ENCODE measurements around the gene UBE2D1.

The UBE2D1 gene

DNA sequence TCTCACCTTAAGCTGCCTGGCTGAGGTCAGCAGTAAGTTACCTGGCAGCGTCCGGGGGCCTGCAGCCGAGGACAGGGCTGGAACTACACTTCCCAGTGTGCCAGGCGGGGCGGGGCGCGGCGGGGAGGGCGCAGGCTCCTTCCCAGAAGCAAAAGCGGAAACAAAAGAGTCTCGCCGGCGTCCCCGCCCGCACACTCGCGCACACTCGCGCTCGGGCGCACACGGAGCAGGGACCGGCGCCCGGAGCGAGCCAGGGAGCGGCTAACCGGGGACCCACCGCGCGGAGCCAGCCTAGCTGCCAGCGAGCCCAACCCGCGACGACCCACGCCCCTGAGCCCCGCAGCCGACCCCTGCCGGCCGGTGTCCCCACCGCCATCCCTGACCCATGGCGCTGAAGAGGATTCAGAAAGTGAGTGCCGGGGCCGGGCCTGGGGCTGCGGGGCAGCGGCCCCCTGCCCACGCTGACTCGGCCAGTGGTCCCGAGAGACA, at the start of gene UBE2D1:
Gene UBE2D1 (plus strand): TSS at position 190 of the 489 bp plus-strand sequence. CDS start 196 bp downstream, at position 386.
- TF ChIP-seq ZFP3 (CRISPR knock-in tag; IDR thresholded peaks at IDR 0.05): no peak
- no peak for TF ChIP-seq ISL1 (CRISPR knock-in tag; IDR thresholded peaks at IDR 0.05)
- TF ChIP-seq GLIS3 (CRISPR knock-in tag; IDR thresholded peaks at IDR 0.05): no peak
- no peak for TF ChIP-seq SNAI2 (CRISPR knock-in tag; IDR thresholded peaks at IDR 0.05)
- TF ChIP-seq ZC3H10 (CRISPR knock-in tag; IDR thresholded peaks at IDR 0.05): no peak
- no peak for TF ChIP-seq TOX (CRISPR knock-in tag; IDR thresholded peaks at IDR 0.05; ENCODE audit: borderline replicate concordance)
- no peak for TF ChIP-seq ESRRG (CRISPR knock-in tag; IDR thresholded peaks at IDR 0.05)
- no peak for TF ChIP-seq ZNF70 (CRISPR knock-in tag; IDR thresholded peaks at IDR 0.05)
- TF ChIP-seq, protein P1, sequence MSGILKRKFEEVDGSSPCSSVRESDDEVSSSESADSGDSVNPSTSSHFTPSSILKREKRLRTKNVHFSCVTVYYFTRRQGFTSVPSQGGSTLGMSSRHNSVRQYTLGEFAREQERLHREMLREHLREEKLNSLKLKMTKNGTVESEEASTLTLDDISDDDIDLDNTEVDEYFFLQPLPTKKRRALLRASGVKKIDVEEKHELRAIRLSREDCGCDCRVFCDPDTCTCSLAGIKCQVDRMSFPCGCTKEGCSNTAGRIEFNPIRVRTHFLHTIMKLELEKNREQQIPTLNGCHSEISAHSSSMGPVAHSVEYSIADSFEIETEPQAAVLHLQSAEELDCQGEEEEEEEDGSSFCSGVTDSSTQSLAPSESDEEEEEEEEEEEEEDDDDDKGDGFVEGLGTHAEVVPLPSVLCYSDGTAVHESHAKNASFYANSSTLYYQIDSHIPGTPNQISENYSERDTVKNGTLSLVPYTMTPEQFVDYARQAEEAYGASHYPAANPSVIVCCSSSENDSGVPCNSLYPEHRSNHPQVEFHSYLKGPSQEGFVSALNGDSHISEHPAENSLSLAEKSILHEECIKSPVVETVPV (CRISPR knock-in tag; IDR thresholded peaks at IDR 0.05): no peak
- TF ChIP-seq PPARA (CRISPR knock-in tag; IDR thresholded peaks at IDR 0.05; ENCODE audit: borderline replicate concordance): no peak
- TF ChIP-seq OSR1 (CRISPR knock-in tag; IDR thresholded peaks at IDR 0.05): no peak
- TF ChIP-seq, protein P2, sequence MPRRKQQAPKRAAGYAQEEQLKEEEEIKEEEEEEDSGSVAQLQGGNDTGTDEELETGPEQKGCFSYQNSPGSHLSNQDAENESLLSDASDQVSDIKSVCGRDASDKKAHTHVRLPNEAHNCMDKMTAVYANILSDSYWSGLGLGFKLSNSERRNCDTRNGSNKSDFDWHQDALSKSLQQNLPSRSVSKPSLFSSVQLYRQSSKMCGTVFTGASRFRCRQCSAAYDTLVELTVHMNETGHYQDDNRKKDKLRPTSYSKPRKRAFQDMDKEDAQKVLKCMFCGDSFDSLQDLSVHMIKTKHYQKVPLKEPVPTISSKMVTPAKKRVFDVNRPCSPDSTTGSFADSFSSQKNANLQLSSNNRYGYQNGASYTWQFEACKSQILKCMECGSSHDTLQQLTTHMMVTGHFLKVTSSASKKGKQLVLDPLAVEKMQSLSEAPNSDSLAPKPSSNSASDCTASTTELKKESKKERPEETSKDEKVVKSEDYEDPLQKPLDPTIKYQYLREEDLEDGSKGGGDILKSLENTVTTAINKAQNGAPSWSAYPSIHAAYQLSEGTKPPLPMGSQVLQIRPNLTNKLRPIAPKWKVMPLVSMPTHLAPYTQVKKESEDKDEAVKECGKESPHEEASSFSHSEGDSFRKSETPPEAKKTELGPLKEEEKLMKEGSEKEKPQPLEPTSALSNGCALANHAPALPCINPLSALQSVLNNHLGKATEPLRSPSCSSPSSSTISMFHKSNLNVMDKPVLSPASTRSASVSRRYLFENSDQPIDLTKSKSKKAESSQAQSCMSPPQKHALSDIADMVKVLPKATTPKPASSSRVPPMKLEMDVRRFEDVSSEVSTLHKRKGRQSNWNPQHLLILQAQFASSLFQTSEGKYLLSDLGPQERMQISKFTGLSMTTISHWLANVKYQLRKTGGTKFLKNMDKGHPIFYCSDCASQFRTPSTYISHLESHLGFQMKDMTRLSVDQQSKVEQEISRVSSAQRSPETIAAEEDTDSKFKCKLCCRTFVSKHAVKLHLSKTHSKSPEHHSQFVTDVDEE (CRISPR knock-in tag; IDR thresholded peaks at IDR 0.05): no peak
- no peak for TF ChIP-seq ZNF8 (CRISPR knock-in tag; IDR thresholded peaks at IDR 0.05)
- TF ChIP-seq, protein P3, sequence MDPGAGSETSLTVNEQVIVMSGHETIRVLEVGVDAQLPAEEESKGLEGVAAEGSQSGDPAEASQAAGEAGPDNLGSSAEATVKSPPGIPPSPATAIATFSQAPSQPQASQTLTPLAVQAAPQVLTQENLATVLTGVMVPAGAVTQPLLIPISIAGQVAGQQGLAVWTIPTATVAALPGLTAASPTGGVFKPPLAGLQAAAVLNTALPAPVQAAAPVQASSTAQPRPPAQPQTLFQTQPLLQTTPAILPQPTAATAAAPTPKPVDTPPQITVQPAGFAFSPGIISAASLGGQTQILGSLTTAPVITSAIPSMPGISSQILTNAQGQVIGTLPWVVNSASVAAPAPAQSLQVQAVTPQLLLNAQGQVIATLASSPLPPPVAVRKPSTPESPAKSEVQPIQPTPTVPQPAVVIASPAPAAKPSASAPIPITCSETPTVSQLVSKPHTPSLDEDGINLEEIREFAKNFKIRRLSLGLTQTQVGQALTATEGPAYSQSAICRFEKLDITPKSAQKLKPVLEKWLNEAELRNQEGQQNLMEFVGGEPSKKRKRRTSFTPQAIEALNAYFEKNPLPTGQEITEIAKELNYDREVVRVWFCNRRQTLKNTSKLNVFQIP (CRISPR knock-in tag; IDR thresholded peaks at IDR 0.05; ENCODE audit: borderline replicate concordance, low read depth): no peak
- TF ChIP-seq ZFP30 (CRISPR knock-in tag; IDR thresholded peaks at IDR 0.05): no peak
- peak; percentile 98 for ATAC-seq

DNA sequence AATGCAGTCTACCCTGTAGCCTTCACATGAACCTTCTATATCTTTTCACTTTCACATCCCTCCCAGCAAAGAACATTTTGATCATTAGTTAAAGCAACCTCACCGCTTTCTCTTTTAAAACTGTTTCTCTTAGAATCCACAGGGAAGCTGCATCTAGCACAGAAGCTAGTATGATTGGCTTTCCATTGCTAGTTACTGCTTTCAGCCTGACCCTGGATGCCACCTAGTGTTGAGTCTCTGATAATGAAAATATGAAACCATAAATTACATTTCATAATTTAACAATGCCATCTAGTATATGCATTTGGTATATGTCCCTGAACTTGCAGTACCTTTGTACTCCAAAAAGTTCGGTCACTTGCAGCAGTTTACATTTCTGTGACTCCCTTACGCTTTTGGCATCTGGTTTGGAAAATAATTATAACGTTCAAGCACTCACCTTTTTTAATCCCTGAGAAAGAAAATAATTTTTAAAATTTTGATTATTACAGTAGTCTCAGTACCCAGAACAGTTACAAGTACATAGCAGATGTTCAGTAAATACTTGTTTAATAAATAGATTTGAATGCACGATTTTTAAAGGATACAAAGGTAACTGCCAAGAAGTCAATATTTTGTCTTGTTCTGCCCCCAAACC, 43.1 kb upstream of the UBE2D1 start:
- no peak for TF ChIP-seq TOX (CRISPR knock-in tag; IDR thresholded peaks at IDR 0.05; ENCODE audit: borderline replicate concordance)
- no peak for TF ChIP-seq ARNTL (CRISPR knock-in tag; IDR thresholded peaks at IDR 0.05; ENCODE audit: borderline replicate concordance, low read depth)
- TF ChIP-seq BACH2 (CRISPR knock-in tag; IDR thresholded peaks at IDR 0.05; ENCODE audit: borderline replicate concordance): no peak
- no peak for TF ChIP-seq CSDC2 (CRISPR knock-in tag; IDR thresholded peaks at IDR 0.05)
- no peak for TF ChIP-seq ZFP3 (CRISPR knock-in tag; IDR thresholded peaks at IDR 0.05)
- TF ChIP-seq, protein P2 (CRISPR knock-in tag; IDR thresholded peaks at IDR 0.05): no peak
- TF ChIP-seq TCF4 (CRISPR knock-in tag; IDR thresholded peaks at IDR 0.05; ENCODE audit: borderline replicate concordance): no peak
- TF ChIP-seq PPARA (CRISPR knock-in tag; IDR thresholded peaks at IDR 0.05; ENCODE audit: borderline replicate concordance): no peak
- ATAC-seq: peak; percentile 96

DNA sequence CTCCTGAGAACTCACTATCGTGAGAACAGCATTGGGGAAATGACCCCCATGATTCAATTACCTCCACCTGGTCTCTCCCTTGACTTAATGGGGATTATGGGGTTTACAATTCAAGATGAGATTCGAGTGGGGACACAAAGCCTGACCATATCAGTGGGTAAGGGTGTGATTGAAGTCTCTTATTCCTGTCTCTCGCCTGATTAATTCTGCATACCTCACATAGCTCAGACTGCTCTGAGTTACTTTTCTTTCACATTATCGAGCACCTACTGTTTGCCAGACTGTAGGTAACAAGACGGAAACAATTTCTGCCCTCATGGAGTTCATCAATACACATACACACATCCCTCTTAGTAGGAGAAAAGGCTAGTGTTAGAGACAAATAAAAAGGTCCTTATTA, 40.8 kb upstream of the UBE2D1 start:
- no peak for ATAC-seq

More for the DNA sequence above, 40.8 kb upstream of the UBE2D1 start:
- TF ChIP-seq ISL1 (CRISPR knock-in tag; IDR thresholded peaks at IDR 0.05) (no peak), ESRRG (CRISPR knock-in tag; IDR thresholded peaks at IDR 0.05) (no peak), ZNF565 (CRISPR knock-in tag; conservative IDR thresholded peaks at IDR 0.05; ENCODE audit: low read depth) (no peak), PPARA (CRISPR knock-in tag; IDR thresholded peaks at IDR 0.05; ENCODE audit: borderline replicate concordance) (no peak), BACH2 (CRISPR knock-in tag; IDR thresholded peaks at IDR 0.05; ENCODE audit: borderline replicate concordance) (no peak), ZFP30 (CRISPR knock-in tag; IDR thresholded peaks at IDR 0.05) (no peak), TOX (CRISPR knock-in tag; IDR thresholded peaks at IDR 0.05; ENCODE audit: borderline replicate concordance) (no peak), GLIS3 (CRISPR knock-in tag; IDR thresholded peaks at IDR 0.05) (no peak), RARB (CRISPR knock-in tag; IDR thresholded peaks at IDR 0.05) (no peak), ZNF70 (CRISPR knock-in tag; IDR thresholded peaks at IDR 0.05) (no peak), OSR1 (CRISPR knock-in tag; IDR thresholded peaks at IDR 0.05) (no peak)
- TF ChIP-seq, protein P3 (CRISPR knock-in tag; IDR thresholded peaks at IDR 0.05; ENCODE audit: borderline replicate concordance, low read depth): no peak
- TF ChIP-seq, protein P4, sequence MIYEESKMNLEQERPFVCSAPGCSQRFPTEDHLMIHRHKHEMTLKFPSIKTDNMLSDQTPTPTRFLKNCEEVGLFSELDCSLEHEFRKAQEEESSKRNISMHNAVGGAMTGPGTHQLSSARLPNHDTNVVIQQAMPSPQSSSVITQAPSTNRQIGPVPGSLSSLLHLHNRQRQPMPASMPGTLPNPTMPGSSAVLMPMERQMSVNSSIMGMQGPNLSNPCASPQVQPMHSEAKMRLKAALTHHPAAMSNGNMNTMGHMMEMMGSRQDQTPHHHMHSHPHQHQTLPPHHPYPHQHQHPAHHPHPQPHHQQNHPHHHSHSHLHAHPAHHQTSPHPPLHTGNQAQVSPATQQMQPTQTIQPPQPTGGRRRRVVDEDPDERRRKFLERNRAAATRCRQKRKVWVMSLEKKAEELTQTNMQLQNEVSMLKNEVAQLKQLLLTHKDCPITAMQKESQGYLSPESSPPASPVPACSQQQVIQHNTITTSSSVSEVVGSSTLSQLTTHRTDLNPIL (CRISPR knock-in tag; IDR thresholded peaks at IDR 0.05; ENCODE audit: low read depth): no peak
